Activated CD4-positive, alpha-beta T cell treated with anti-CD3 and anti-CD28 coated beads, Interleukin-2, amount 50 U/mL, for 4 hours (primary cell): Measurements from ENCODE around the gene NCS1.

Experiments used
- DNase-seq, 2 experiments: peaks; one replicate each; pipeline ENCODE4 v3.0.0-alpha.2; 2020

Gene NCS1

DNA sequence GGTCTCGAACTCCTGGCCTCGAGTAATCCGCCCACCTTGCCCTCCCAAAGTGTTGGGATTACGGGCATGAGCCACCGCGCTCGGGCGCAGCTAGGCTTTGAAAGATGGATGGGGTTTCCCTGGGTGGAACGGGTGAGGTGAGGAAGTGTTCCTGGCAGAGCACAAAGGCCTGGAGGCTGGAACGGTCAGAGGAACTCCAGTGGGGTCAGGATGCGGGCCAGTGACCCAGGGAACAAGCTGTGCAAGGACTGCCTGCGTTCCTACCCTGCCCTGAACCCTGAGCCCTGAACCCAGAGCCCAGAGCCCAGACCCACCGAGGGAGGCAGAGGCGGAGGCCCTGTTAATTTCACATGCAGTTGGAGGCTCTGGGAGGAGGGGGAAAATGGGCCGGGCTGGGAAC is 23.4 kb downstream of the NCS1 start:
- DNase-seq: no peak

DNA sequence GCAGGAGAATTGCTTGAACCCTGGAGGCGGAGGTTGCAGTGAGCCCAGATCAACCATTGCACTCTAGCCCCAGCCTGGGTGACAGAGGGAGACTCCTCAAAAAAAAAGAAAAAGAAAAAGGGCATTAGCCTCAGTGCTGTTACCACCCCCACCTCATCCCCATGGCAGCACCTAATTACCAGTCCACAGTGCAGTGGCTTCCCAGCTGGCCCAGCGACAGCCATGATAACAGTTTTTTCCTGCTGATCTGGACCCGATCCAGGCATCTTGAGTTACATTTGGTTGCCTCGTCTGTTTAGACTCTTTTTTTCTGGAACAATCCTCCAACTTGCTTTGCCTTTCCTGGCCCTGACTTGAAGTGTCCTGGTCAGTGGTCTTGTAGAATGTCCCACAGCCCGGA is 24.4 kb downstream of the NCS1 start:
- DNase-seq: no peak

DNA sequence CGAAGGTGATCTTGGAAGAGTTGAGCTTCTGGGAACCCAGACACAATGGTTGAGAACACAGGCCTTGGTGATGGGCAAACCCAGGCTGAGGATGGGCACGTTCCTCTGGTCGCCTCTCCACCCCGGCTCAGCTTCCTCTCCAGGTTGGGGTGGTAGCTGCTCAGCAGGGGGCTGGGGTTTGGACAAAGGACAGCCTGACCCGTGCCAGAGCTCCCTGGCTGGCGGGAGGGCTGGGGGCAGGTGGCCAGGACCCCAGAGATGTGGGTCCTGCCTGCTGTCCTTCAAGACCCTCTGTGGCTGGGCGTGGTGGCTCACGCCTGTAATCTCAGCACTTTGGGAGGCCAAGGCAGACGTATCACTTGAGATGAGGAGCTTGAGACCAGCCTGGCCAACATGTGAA is 25.2 kb downstream of the NCS1 start:
- no peak for DNase-seq

DNA sequence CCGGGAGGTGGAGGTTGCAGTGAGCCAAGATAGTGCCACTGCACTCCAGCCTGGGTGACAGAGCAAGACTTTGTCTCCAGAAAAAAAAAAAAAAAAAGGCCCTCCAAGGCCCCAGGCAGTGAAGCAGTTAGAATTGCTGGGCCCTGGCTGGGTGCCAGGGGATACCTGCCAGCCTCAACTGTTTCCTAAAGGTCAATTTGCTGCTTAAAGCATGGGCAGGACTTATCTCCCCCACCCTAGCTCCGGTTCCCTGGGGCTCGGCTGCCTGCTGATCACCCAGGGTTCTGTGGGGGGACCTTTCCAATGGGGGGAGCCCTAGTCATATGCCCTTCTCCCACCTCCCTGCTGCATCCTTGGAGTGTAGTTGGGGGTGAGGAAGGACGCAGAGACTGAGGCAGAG is 25.7 kb downstream of the NCS1 start:
- DNase-seq: no peak

DNA sequence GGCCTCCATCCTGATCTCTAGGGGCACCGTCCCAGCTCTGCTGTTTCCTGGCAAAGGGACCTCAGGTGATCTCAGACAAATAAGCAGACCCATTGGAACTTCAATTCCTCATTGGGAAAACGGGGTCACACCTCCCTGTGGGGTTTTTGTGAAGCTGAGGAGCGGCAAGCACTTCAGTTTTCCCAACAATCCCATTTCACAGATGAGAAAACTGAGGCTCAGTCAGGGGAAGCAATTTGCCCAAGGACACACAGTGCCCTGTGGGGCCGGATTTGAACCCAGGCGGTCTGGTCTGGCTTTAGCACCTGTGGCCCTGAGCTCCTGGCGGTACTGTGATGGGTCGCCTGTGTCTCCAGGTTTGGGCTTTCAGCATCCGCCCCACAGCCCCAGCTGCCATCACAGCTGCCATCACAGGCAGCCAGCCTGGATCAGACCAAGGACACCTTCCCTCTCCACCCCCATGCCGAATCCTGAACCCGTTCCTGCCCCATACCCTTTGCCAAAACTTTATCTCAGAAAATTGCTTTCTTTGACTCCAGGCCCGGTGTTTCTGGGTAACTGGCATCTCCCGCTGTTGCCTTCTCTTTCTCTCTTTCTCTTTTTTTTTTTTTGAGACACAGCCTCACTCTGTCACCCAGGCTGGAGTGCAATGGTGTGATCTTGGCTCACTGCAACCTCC is 26.4 kb downstream of the NCS1 start:
- DNase-seq: no peak

DNA sequence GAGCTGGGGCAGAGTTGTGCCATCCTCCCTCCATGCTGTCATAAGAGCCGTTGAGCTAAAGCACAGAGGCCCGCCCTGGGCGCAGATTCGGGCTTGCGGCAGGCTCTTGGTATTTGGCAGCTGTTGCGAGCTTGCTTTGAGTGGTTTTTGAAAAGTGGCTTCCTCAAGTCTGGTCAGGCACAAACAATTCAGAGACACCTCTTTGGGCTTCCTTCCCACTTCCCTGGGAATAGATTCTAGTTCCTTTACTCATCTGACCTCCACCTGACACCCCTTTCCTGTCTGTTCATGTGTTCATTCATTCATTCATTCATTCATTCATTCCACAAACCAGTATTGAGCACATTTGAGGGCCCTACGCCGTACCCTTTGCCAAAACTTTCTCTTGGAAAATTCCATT is 27.4 kb downstream of the NCS1 start:
- DNase-seq: no peak

DNA sequence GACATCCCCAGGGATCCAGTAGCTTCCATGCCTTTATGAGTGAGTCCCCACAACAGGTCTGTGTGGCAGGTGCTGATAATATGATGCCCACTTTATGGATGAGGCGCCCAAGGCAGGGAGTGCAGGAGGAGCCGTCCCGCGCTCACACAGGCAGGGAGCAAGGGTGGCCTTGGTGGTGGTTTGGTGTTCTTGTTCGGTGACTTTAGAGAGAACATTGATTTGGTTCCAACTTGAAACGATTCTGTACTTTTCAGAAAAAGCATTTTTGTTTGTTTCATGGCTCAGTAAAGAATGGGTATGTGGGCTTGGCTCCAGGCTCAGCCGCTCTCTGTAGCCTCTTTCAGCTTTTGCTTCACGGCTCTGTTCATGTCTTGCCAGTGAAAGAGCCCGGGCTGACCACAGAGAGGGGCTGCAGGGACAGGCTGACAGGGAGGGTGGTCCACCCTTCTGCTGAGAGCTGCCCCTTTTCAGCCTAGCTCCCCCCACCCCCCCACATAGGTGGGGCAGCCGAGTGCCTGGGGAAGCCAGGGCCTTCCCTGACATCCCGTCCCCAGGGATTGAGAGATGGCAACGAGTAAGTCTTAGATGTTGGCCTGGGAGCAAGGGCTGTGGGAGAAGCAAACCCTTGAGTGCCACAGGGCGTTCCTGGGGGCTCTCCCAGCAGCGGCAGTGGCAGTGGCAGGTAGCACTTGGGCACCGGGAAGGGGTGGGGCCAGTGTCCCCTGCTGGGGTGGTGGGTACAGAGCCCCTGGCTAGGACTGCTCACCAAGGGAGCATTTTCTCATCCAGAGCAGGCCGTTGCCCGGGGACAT is 28.0 kb downstream of the NCS1 start:
- DNase-seq: no peak

DNA sequence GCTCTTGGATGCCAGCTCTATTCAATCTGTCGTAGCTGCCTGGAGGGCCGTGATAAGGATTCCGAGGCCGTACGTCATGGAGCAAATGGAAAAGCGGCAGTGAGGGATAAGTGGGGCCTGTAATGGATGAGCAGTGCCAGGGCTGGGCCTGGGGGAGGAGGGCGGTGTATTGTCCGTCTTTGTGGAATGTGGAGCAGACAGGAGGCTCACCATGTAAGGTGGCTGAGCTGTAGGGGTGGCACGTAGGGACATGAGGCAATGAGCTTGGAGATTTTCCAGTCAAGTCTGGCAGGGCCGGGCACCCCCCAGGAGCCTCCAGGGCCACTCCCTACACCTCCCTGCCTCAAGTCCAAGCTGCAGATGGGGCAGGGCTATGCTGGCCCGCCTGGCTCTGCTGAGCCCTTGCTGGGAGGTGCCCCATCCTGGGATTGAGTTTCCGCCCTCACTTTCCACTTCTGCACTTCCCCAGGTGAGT is 29.2 kb downstream of the NCS1 start:
- DNase-seq: no peak

DNA sequence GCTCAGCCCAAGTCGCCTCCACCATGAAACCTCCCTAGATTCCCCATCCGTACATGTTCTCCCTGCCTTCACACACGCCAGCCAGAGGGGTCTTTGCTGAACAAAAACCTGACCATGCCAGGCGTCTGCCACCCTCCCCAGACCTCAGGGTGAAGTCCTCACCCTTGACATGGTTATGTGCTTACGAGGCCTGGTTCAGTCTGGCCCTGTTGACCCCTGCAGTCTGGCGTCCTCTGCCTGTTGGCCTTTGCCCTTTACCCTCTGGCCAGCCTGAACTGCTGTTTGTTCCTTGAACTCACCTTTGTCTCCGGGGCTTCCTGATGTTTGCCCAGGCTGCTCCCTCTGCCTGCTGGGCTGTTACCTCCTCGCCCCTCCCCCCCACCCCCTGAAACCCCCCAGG is 29.8 kb downstream of the NCS1 start:
- DNase-seq: no peak

DNA sequence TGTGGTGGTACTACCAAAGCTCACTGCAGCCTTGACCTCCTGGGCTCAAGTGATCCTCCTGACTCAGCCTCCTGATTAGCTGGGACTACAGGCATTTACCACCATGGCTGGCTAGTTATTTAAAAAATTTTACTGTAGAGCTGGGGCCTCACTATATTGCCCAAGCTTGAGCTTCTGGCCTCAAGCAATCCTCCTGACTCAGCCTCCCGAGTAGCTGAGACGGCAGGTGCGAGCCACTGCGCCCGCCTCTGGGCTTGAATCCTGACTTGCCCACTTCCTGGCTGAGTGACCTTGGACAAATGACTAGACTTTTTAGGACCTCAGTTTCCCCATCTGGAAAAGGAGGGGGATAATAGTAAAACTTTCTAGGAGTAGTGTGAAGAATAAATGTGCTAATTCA is 32.1 kb downstream of the NCS1 start:
- no peak for DNase-seq

DNA sequence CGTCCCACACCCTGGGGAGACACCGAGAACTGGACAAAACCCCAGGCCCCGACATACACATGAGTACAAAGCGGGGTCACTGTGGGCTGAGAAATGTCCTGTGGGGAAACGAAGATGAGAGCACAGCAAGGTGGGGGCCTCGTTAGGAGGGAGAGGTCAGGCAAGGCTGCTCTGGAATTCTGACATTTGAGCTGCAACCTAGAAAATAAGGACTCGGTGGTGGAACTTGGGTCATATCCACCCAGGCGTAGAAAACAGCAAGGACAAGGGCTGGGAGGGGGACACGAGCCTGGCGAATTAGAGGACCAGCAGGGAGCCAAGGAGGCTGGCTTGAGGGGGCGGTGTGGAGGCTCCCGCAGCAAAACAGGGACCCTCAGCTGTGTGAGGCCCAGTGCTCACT is 32.8 kb downstream of the NCS1 start:
- no peak for DNase-seq

DNA sequence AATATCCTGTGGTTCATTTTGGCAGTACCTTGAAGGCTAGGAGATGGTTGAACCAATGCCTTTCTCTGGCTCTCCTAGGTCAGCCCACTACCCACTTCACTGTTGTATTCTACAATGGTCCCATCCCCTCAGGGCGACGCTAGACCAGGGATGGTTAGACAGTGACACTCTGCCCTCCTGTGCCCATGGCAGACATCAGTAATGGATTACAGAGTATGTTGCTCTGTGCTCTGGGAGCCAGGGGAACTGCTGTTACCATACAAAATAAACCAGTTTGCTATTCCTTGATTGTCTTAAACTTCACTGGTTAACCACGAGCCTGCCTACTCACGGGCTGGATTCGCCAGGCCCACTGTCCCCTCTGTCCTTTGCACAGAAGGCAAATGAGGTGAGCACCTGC is 33.7 kb downstream of the NCS1 start:
- no peak for DNase-seq

DNA sequence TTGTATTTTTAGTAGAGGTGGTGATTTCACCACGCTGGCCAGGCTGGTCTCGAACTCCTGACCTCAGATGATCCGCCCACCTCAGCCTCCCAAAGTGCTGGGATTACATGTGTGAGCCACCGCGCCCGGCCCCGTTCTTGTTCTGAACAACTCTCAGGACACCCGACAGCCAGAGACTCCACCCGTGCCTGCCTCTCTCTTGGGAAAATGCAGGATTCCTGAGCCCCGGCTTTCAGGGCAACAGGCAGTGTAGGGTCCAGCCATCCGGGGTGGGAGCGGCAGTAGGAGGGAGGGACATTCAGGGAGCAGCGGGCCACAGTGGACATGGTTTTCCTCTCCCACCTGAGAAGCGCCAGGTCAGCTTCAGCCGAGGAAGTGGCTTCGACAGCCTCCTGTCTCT is 34.4 kb downstream of the NCS1 start:
- DNase-seq: no peak

DNA sequence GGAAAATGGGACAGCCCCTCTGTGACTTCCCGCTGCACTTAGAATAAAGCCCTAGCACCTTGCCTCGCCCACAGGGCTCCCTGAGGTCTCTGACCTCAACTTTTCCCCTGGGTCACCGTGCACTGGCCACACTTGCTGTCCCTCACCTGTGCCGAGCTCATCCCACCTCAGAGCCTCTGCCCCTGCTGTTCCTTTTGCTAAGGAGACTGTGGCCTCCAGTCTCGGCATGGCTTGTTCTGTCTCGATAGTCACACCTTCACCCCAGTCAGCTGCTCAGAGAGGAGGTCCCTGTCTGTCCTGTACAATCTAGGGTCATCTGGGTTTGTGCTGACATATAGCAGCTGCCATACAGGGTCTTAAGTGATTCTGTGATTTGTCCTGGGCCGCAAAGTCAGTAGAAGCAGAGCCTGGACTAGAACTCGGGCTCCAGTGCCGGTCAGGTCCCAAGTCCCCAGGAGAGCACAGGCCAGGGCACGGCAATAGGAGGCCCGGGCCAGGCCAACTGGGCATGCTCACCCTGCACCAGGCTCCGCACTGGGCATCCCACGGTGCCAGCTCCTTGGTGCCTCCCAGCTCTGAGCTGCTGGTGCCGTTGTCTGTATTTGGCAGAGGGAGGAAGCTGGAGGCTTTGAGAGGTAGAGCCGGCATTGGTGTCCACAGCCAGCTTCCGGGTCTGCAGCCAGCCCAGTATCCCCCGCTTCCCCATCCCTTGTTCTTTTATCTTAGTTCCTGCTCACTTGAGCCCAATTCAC is 35.2 kb downstream of the NCS1 start:
- no peak for DNase-seq

DNA sequence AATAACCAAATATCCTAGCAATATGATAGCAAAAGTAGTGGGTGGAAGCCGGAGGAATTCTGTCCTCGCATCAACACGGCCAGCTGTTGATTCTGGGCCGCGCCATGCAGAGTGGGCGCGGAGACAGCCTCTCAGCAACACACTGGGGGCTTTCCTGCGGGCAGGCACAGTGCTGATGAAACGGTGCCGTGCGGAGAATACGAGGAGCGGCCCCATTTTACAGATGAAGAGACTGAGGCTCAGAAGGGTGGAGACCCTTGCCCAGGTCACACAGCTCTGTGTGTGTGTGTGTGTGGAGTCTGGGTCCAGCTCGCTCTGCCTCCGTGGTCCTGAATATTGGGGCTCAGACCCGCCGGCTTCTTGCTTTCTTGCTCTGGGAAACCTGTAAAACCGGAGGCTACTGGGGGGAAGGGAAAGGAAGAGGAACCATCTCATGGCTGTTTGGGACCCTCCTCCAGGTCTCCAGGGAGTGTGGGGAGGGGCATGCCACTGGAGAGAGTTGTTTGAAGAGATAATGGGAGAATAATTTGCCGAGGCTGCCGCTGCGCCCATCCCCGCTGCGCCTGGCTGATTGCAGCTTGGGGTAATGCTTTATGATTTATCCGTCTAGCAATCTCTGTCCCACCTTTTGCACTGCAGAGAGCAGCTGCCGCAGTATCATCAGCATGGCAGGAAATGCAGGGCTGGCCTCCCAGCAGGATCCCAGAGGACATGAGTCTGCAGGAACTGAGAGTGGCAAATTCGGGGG is 36.6 kb downstream of the NCS1 start:
- DNase-seq: no peak

DNA sequence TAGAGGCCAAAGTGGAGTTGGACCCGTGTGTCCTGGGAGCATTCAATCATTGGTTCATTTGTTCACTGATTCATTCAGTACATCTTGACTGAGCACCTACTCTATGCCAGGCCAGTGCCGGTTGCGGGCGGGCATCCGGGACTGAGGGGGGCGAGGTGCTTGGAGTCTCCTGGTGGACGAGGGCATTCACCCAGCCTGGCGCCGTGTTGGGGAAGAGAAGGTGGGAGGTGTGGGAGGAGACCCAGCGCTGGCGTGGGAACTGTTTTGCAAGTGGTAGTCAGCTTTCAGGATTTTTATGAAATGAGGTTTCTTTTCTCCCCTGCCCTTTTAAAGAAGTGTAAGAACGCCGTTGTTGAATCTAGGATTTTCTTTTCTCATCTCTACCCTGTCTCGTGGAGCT is 37.2 kb downstream of the NCS1 start:
- no peak for DNase-seq

DNA sequence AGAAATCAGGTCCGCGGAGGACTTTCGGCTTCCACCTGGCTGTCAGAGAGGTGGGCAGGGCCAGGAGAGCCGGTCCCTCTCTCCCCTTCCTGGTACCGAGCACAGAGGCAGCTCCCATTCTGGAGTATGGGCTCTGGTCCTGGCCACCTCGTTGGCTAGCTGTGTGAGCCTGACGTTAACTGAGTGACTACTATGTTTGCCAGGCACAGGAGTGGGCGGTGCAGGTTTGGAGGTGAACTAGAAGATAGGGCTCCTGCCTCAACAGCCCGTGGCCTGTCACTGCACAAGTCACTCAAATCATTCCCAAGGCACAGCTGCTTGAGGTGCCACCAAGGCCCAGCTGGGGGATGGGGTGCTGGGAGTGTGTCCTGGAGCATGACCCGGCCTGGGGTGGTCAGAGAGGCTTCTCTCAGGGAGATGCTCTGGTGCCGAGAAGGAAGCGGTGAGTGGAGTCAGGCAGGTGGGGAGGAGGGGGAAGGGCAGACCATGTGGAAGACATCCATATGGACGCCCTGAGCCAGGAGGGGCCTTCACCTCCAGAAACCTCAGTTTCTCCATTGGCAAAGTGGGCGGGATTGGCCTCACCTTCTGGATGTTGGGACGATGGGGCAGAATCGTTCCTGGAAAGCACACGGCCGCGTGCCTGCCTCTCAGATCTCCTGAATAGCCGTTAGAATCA is 39.5 kb downstream of the NCS1 start:
- DNase-seq: no peak

DNA sequence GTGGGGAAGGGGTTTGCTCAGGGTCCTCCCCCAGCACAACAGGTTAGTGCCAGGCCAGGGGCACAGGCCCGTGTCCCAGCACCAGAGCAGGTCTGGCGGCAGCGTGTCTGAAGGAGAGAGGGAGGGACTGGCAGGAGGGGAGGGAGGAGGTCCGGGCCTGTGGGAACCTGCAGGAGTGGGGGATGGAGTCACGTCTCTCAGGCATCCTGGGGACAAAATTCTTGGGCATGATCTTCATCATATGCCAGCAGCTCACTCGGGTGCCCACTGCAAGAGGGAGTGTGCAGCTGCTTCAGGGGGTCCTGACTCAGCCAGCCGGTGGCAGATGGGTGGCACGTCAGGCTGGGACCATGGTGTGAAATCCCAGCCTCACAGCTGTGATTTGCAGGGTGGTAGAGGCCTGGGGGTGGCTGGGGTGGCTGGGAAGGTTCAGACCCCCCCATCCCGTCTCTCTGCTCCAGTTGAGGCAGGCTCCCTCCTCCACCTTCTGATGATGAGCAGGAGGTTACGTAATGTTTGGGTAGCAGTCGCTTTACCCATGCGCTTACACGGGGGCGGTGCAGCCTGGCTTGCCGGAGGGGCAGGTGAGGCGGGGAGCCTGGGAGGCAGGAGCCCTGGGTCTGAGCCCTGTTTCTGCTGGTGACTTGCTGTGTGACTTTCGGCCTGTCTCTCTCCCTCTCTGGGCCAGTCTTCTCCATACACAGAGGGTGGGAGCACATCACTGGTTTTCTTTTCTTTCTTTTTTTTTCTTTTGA is 40.5 kb downstream of the NCS1 start:
- no peak for DNase-seq

DNA sequence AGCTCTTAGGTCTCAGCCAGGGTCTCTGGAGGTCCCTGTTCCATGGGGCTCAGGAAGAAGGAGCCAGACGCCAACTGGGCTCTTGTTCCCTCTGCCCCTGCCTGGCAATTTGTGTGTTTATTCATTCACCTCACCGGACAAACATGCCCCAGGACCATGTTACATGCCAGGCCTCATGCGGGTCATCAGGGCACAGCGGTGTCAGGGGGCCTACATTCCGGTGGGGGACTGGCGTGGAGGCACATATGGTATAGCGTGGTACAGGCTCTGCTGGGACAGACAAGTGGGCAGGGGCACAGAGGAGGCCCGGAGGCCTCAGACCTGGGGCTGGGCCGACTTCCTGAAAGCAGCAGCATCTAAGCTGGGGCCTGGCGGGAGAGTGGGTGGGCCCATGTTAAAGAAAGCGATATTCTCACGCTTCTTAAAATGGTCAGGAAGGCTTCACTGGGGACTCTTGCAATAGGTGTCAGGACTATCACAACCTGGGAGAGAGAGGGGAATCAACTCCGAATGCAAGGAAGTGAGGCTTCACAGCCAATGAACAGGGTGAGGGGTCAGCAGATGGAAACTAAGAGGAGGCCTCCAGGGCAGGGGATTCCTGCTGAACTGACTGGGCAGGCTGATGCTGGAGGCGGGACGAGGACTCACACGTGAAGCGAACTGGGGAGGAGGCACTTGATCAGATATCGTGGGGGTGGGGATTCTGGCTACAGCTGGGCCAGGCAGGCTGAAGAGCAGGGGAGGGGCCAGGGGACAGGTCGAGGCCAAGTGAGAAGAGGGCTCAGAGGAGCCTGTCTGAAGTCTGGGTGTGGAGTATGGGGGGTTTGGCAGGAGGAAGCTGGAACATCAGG is 41.9 kb downstream of the NCS1 start:
- no peak for DNase-seq

DNA sequence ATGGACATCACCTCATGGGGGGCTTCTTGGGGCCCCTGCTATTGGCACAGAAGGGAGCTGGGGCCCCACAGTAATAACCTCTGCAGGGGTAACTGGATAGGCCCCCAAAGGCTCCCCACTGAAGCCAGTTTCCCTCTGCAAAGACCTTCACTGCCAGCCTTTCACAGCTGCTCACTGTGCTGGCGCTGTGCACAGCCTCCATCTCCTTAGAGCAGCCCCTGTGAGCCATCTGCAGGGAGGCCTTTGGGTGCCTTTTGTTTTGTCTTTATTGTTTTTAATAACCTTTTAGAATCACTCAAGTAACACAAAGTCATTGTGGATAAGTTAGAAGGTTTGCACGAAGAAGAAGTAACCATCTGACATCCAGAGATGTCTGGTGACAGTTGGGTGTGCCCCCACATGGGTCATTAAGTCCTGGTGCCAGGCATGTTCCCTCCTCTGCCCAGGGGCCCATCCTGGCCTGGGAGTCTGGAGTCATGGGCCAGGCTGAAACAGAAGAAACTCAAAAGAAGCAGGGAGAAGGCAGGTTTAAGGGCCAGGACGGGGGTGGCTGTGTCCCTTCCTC is 42.7 kb downstream of the NCS1 start:
- no peak for DNase-seq
